NCI-H2081 treated with DMSO at 0.1 percent for 48 hours (cell line): ENCODE measurements around the gene TNFRSF12A.
"Not testable (repeated sequence)": the region's sequence is repeated elsewhere in the genome, so short reads cannot be mapped to it uniquely, and the experiment has no call there.

ENCODE experiments used
- DNase-seq: peaks from one replicate; lab custom pipeline; 2025; lab: John Stamatoyannopoulos, UW

Gene TNFRSF12A

GRCh38 chr16:3065742-3066439 lies 45.7 kb downstream of the TNFRSF12A start:
- DNase-seq = no peak

- no peak for DNase-seq
These were observed 46.2 kb downstream of the TNFRSF12A start for GRCh38 chr16:3066440-3066748.

- DNase-seq = no peak
These were observed 48.3 kb downstream of the TNFRSF12A start for GRCh38 chr16:3068487-3068886.

- not testable (repeated sequence) for DNase-seq
These were observed 49.0 kb downstream of the TNFRSF12A start for GRCh38 chr16:3069146-3069545.

- no peak for DNase-seq
These were observed 50.5 kb downstream of the TNFRSF12A start for GRCh38 chr16:3070608-3071111.

- DNase-seq = no peak
These were observed 51.5 kb downstream of the TNFRSF12A start for GRCh38 chr16:3071655-3072054.
